WTC11 (cell line): ENCODE measurements around the gene DOCK7. TPM values are rescaled to one million over a fixed set of nuclear protein-coding genes. Genes with fewer than 3 reads are reported as not detected.

ENCODE experiments used
- ATAC-seq: fragments of 200-7000 bp; cut with Tn5 transposase; 2 replicates; pipeline ENCODE4 v1.10.0; 2021; ENCODE audit warnings: mild to moderate bottlenecking, moderate library complexity
- CTCF ChIA-PET: fragments of 300-600 bp; sonication (Branson Sonifier 250); formaldehyde crosslinking; loops from one replicate; lab custom pipeline; 2021; ENCODE audit warnings: antibody characterized with exemption; lab: Charles Lee
- POLR2A ChIA-PET: fragments of 350-600 bp; sonication (Branson Sonifier 250); formaldehyde crosslinking; loops from one replicate; lab custom pipeline; 2021; ENCODE audit warnings: antibody characterized with exemption; lab: Charles Lee
- DNase-seq: peaks from one replicate; pipeline ENCODE4 v3.0.0; 2021; ENCODE audit warnings: low spot score
- H3K27ac Mint-ChIP-seq: 2 replicates; pipeline ENCODE4 v1.8.0; 2021; ENCODE audit warnings: mixed read lengths
- H3K27me3 Mint-ChIP-seq: 2 replicates; pipeline ENCODE4 v1.8.0; 2021; ENCODE audit warnings: low read depth, mild to moderate bottlenecking, moderate library complexity, mixed read lengths
- H3K36me3 Mint-ChIP-seq: 2 replicates; pipeline ENCODE4 v1.8.0; 2021; ENCODE audit warnings: mixed read lengths
- H3K4me1 Mint-ChIP-seq: 2 replicates; pipeline ENCODE4 v1.8.0; 2022; ENCODE audit warnings: mixed read lengths
- H3K4me3 Mint-ChIP-seq: 2 replicates; pipeline ENCODE4 v1.8.0; 2021; ENCODE audit warnings: mild to moderate bottlenecking, moderate library complexity, mixed read lengths
- H3K9me3 Mint-ChIP-seq: 2 replicates; pipeline ENCODE4 v1.8.0; 2021; ENCODE audit warnings: mixed read lengths
- FOXJ3 ChIP-seq: sonication (generic); formaldehyde crosslinking; IDR thresholded peaks from 2 replicates; pipeline ENCODE4 v1.9.0; 2021; ENCODE audit warnings: missing genetic modification reagents, mild to moderate bottlenecking, borderline replicate concordance
- NFE2L1 ChIP-seq: sonication (generic); formaldehyde crosslinking; IDR thresholded peaks from 2 replicates; pipeline ENCODE4 v1.8.1; 2023; ENCODE audit warnings: missing genetic modification reagents
- NR1H2 ChIP-seq: sonication (generic); formaldehyde crosslinking; IDR thresholded peaks from 2 replicates; pipeline ENCODE4 v1.9.0; 2021; ENCODE audit warnings: mild to moderate bottlenecking, moderate library complexity, missing genetic modification reagents
- NR3C1 ChIP-seq: sonication (generic); formaldehyde crosslinking; conservative IDR thresholded peaks from 2 replicates; pipeline ENCODE4 v1.8.1; 2023; ENCODE audit warnings: low read depth, mild to moderate bottlenecking, missing genetic modification reagents
- SMAD3 ChIP-seq: sonication (generic); formaldehyde crosslinking; IDR thresholded peaks from 2 replicates; pipeline ENCODE4 v1.8.0; 2022; ENCODE audit warnings: missing genetic modification reagents, mild to moderate bottlenecking, borderline replicate concordance
- TCF7 ChIP-seq: sonication (generic); formaldehyde crosslinking; IDR thresholded peaks from 2 replicates; pipeline ENCODE4 v1.8.0; 2022; ENCODE audit warnings: mild to moderate bottlenecking, low read depth, missing genetic modification reagents, moderate library complexity
- ZBTB21 ChIP-seq: sonication (generic); formaldehyde crosslinking; IDR thresholded peaks from 2 replicates; pipeline ENCODE4 v1.8.1; 2023; ENCODE audit warnings: mild to moderate bottlenecking, missing genetic modification reagents, borderline replicate concordance
- ZNF219 ChIP-seq: sonication (generic); formaldehyde crosslinking; IDR thresholded peaks from 2 replicates; pipeline ENCODE4 v1.8.0; 2023; ENCODE audit warnings: missing genetic modification reagents, mild to moderate bottlenecking, borderline replicate concordance
- ZNF263 ChIP-seq: sonication (generic); formaldehyde crosslinking; IDR thresholded peaks from 2 replicates; pipeline ENCODE4 v1.8.1; 2022; ENCODE audit warnings: low read depth, mild to moderate bottlenecking, moderate library complexity, missing genetic modification reagents
- ZNF396 ChIP-seq: fragments of 250-450 bp; sonication (Bioruptor Pico); IDR thresholded peaks from 2 replicates; pipeline ENCODE4 v1.8.0; 2021; ENCODE audit warnings: mild to moderate bottlenecking, moderate library complexity, borderline replicate concordance
- ZNF416 ChIP-seq: fragments of 250-450 bp; sonication (Bioruptor Pico); IDR thresholded peaks from 2 replicates; pipeline ENCODE4 v1.9.0; 2021; ENCODE audit warnings: mild to moderate bottlenecking, inconsistent platforms
- total RNA-seq: library from RNA; stranded (reverse); gene quantifications from 3 replicates; pipeline ENCODE4 v1.2.3, GENCODE V29; 2021
- TF ChIP-seq, protein P1 (sequence below): fragments of 250-450 bp; sonication (Bioruptor Pico); IDR thresholded peaks from 2 replicates; pipeline ENCODE4 v1.8.0; 2021; ENCODE audit warnings: mild to moderate bottlenecking
- TF ChIP-seq, protein P2 (sequence below): sonication (generic); formaldehyde crosslinking; IDR thresholded peaks from 2 replicates; pipeline ENCODE4 v1.8.0; 2022; ENCODE audit warnings: missing genetic modification reagents
- TF ChIP-seq, protein P3 (sequence below): sonication (generic); formaldehyde crosslinking; IDR thresholded peaks from 2 replicates; pipeline ENCODE4 v1.8.0; 2023; ENCODE audit warnings: missing genetic modification reagents, mild to moderate bottlenecking, borderline replicate concordance
- TF ChIP-seq, protein P4 (sequence below): fragments of 200-600 bp; IDR thresholded peaks from 2 replicates; pipeline ENCODE4 v1.8.0; 2022; ENCODE audit warnings: antibody characterized with exemption
- TF ChIP-seq, protein P5 (sequence below): sonication (generic); formaldehyde crosslinking; IDR thresholded peaks from 2 replicates; pipeline ENCODE4 v1.8.1; 2023; ENCODE audit warnings: mild to moderate bottlenecking, missing genetic modification reagents, moderate library complexity
- TF ChIP-seq, protein P6 (sequence below): sonication (generic); formaldehyde crosslinking; conservative IDR thresholded peaks from 2 replicates; pipeline ENCODE4 v1.8.1; 2022; ENCODE audit warnings: mild to moderate bottlenecking, missing genetic modification reagents
- TF ChIP-seq, protein P7 (sequence below): sonication (generic); formaldehyde crosslinking; IDR thresholded peaks from 2 replicates; pipeline ENCODE4 v1.8.0; 2022; ENCODE audit warnings: mild to moderate bottlenecking, missing genetic modification reagents

Gene DOCK7
- total RNA-seq, 1 experiment from 2014 or later: 34.2 TPM

DNA sequence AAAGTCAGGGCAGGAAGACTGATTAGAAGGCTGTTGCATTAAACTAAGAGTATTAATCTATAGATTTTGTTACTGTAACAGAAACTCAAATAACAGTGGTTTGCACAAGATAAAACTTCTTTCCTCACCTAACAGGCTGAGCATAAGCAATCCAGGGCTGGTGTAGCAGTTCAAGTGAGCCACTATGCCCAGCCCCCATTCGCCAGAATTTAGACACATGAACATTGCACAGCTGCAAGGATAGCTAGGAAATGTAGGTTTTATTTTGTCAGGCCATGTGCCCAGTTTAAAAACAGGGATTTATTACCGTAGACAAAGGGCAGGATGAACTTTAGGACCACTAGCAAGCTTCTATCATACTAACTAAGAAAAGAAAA lies 19.5 kb upstream of the DOCK7 start:
- CTCF ChIA-PET: no interaction called here
- POLR2A ChIA-PET: no interaction called here
- no peak for DNase-seq

DNA sequence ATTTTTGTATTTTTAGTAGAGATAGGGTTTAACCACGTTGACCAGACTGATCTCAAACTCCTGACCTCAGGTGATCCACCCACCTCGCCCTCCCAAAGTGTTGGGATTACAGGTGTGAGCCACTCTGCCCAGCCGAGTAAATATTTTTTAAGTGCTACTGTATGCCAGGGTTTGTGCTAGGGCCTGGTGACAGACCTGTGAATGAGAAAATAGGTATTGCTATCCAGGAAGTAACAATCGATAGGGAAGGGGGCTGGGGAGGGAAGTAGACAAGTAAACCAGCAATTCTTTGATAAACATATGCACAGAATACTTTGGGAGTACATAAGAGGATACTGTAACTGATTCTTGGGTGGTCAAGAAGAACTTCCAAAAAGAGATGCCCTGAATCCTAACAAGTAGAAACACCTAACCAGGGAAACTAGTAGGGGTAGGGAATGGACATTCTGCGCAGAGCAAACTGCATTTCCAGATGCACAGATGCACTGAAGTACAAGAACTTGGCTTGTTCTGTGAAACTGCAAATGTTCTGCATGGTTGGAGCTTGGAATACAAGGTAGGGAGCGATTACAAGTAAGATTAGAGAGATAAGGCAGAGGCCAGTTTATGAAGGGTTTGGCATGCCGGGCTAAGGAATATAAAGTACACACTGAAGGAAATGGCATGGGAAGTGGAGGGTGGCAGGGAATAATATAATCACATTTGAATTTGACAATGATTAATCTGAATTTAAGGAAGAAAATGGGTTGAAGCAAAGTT lies 19.0 kb upstream of the DOCK7 start:
- ATAC-seq: no peak
- Mint-ChIP-seq H3K36me3 (peaks cover 18% of the 10 kb centered on the region), H3K27me3 (peaks cover 2% of the 10 kb centered on the region; the same call in 1 of the 2 replicates), H3K4me3 (no peak overlapping the region), H3K4me1 (peaks cover 4% of the 10 kb centered on the region), H3K9me3 (peaks cover 13% of the 10 kb centered on the region), H3K27ac (no peak overlapping the region)
- ChIA-PET CTCF (no interaction called here), POLR2A (no interaction called here)
- DNase-seq: no peak
- TF ChIP-seq, protein P1, sequence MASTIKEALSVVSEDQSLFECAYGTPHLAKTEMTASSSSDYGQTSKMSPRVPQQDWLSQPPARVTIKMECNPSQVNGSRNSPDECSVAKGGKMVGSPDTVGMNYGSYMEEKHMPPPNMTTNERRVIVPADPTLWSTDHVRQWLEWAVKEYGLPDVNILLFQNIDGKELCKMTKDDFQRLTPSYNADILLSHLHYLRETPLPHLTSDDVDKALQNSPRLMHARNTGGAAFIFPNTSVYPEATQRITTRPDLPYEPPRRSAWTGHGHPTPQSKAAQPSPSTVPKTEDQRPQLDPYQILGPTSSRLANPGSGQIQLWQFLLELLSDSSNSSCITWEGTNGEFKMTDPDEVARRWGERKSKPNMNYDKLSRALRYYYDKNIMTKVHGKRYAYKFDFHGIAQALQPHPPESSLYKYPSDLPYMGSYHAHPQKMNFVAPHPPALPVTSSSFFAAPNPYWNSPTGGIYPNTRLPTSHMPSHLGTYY (CRISPR knock-in tag): no peak
- no peak for TF ChIP-seq NFE2L1 (CRISPR knock-in tag)
- no peak for TF ChIP-seq NR3C1
- TF ChIP-seq NR1H2 (CRISPR knock-in tag): no peak
- TF ChIP-seq, protein P2, sequence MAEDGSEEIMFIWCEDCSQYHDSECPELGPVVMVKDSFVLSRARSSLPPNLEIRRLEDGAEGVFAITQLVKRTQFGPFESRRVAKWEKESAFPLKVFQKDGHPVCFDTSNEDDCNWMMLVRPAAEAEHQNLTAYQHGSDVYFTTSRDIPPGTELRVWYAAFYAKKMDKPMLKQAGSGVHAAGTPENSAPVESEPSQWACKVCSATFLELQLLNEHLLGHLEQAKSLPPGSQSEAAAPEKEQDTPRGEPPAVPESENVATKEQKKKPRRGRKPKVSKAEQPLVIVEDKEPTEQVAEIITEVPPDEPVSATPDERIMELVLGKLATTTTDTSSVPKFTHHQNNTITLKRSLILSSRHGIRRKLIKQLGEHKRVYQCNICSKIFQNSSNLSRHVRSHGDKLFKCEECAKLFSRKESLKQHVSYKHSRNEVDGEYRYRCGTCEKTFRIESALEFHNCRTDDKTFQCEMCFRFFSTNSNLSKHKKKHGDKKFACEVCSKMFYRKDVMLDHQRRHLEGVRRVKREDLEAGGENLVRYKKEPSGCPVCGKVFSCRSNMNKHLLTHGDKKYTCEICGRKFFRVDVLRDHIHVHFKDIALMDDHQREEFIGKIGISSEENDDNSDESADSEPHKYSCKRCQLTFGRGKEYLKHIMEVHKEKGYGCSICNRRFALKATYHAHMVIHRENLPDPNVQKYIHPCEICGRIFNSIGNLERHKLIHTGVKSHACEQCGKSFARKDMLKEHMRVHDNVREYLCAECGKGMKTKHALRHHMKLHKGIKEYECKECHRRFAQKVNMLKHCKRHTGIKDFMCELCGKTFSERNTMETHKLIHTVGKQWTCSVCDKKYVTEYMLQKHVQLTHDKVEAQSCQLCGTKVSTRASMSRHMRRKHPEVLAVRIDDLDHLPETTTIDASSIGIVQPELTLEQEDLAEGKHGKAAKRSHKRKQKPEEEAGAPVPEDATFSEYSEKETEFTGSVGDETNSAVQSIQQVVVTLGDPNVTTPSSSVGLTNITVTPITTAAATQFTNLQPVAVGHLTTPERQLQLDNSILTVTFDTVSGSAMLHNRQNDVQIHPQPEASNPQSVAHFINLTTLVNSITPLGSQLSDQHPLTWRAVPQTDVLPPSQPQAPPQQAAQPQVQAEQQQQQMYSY (CRISPR knock-in tag): no peak
- TF ChIP-seq, protein P3, sequence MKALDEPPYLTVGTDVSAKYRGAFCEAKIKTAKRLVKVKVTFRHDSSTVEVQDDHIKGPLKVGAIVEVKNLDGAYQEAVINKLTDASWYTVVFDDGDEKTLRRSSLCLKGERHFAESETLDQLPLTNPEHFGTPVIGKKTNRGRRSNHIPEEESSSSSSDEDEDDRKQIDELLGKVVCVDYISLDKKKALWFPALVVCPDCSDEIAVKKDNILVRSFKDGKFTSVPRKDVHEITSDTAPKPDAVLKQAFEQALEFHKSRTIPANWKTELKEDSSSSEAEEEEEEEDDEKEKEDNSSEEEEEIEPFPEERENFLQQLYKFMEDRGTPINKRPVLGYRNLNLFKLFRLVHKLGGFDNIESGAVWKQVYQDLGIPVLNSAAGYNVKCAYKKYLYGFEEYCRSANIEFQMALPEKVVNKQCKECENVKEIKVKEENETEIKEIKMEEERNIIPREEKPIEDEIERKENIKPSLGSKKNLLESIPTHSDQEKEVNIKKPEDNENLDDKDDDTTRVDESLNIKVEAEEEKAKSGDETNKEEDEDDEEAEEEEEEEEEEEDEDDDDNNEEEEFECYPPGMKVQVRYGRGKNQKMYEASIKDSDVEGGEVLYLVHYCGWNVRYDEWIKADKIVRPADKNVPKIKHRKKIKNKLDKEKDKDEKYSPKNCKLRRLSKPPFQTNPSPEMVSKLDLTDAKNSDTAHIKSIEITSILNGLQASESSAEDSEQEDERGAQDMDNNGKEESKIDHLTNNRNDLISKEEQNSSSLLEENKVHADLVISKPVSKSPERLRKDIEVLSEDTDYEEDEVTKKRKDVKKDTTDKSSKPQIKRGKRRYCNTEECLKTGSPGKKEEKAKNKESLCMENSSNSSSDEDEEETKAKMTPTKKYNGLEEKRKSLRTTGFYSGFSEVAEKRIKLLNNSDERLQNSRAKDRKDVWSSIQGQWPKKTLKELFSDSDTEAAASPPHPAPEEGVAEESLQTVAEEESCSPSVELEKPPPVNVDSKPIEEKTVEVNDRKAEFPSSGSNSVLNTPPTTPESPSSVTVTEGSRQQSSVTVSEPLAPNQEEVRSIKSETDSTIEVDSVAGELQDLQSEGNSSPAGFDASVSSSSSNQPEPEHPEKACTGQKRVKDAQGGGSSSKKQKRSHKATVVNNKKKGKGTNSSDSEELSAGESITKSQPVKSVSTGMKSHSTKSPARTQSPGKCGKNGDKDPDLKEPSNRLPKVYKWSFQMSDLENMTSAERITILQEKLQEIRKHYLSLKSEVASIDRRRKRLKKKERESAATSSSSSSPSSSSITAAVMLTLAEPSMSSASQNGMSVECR: no peak
- no peak for TF ChIP-seq ZNF219
- TF ChIP-seq, protein P4, sequence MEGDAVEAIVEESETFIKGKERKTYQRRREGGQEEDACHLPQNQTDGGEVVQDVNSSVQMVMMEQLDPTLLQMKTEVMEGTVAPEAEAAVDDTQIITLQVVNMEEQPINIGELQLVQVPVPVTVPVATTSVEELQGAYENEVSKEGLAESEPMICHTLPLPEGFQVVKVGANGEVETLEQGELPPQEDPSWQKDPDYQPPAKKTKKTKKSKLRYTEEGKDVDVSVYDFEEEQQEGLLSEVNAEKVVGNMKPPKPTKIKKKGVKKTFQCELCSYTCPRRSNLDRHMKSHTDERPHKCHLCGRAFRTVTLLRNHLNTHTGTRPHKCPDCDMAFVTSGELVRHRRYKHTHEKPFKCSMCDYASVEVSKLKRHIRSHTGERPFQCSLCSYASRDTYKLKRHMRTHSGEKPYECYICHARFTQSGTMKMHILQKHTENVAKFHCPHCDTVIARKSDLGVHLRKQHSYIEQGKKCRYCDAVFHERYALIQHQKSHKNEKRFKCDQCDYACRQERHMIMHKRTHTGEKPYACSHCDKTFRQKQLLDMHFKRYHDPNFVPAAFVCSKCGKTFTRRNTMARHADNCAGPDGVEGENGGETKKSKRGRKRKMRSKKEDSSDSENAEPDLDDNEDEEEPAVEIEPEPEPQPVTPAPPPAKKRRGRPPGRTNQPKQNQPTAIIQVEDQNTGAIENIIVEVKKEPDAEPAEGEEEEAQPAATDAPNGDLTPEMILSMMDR: no peak
- no peak for TF ChIP-seq ZNF416 (CRISPR knock-in tag)
- no peak for TF ChIP-seq TCF7
- TF ChIP-seq, protein P5, sequence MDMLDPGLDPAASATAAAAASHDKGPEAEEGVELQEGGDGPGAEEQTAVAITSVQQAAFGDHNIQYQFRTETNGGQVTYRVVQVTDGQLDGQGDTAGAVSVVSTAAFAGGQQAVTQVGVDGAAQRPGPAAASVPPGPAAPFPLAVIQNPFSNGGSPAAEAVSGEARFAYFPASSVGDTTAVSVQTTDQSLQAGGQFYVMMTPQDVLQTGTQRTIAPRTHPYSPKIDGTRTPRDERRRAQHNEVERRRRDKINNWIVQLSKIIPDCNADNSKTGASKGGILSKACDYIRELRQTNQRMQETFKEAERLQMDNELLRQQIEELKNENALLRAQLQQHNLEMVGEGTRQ (CRISPR knock-in tag): no peak
- no peak for TF ChIP-seq ZNF396 (CRISPR knock-in tag)
- TF ChIP-seq, protein P6, sequence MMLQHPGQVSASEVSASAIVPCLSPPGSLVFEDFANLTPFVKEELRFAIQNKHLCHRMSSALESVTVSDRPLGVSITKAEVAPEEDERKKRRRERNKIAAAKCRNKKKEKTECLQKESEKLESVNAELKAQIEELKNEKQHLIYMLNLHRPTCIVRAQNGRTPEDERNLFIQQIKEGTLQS: no peak
- TF ChIP-seq FOXJ3 (CRISPR knock-in tag): no peak
- TF ChIP-seq, protein P7, sequence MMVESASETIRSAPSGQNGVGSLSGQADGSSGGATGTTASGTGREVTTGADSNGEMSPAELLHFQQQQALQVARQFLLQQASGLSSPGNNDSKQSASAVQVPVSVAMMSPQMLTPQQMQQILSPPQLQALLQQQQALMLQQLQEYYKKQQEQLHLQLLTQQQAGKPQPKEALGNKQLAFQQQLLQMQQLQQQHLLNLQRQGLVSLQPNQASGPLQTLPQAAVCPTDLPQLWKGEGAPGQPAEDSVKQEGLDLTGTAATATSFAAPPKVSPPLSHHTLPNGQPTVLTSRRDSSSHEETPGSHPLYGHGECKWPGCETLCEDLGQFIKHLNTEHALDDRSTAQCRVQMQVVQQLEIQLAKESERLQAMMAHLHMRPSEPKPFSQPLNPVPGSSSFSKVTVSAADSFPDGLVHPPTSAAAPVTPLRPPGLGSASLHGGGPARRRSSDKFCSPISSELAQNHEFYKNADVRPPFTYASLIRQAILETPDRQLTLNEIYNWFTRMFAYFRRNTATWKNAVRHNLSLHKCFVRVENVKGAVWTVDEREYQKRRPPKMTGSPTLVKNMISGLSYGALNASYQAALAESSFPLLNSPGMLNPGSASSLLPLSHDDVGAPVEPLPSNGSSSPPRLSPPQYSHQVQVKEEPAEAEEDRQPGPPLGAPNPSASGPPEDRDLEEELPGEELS: no peak

More for the DNA sequence above, 19.5 kb upstream of the DOCK7 start:
- H3K36me3 Mint-ChIP-seq: peaks cover 18% of the 10 kb centered on the region
- peaks cover 9% of the 10 kb centered on the region for H3K4me1 Mint-ChIP-seq
- H3K9me3 Mint-ChIP-seq: peaks cover 13% of the 10 kb centered on the region
- no peak overlapping the region for H3K27ac Mint-ChIP-seq
- no peak for ATAC-seq
- TF ChIP-seq ZBTB21 (no peak), SMAD3 (CRISPR knock-in tag) (no peak), ZNF263 (no peak)
- H3K4me3 Mint-ChIP-seq: no peak overlapping the region
- H3K27me3 Mint-ChIP-seq: peaks cover 2% of the 10 kb centered on the region; the same call in 1 of the 2 replicates
